HG03108 (cell line): ENCODE measurements around the gene UROC1.

Experiments used
- ATAC-seq: cut with Tn5 transposase; IDR thresholded peaks from one replicate; pipeline ENCODE4 v1.9.1; 2021; ENCODE audit warnings: moderate library complexity; ENCODE audit not compliant: unreplicated experiment

The UROC1 gene

DNA sequence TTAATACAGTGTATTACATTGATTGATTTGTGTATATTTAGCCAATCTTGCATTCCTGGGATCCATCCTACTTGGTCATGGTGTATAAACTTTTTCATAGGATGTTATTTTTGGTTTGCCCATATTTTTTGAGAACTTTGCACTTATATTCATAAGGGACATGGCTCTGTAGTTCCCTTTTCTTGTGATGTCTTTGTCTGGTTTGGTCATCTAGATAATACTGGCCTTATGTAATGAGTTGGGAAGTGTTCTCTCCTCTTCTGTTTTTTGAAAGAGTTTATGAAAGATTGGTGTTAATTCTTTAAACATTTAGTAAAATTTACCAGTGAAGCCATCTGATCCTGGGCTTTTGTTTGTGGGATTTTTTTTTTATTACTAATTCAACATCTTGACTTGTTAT, 15.9 kb upstream of the UROC1 start:
- no peak for ATAC-seq

DNA sequence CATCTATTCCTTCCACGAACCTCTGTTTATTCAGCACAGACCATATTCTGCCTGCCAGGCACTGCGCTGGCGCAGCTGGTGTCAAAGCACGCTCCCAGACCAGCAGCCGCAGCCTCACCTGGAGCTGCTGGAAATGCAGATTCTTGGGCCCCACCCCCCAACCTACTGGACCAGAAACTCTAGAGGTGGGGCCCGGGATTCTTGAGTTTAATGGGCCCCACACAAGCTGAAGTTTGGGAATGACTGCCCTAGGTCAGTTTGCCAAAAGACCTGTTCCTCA, 13.4 kb upstream of the UROC1 start:
- ATAC-seq = no peak

DNA sequence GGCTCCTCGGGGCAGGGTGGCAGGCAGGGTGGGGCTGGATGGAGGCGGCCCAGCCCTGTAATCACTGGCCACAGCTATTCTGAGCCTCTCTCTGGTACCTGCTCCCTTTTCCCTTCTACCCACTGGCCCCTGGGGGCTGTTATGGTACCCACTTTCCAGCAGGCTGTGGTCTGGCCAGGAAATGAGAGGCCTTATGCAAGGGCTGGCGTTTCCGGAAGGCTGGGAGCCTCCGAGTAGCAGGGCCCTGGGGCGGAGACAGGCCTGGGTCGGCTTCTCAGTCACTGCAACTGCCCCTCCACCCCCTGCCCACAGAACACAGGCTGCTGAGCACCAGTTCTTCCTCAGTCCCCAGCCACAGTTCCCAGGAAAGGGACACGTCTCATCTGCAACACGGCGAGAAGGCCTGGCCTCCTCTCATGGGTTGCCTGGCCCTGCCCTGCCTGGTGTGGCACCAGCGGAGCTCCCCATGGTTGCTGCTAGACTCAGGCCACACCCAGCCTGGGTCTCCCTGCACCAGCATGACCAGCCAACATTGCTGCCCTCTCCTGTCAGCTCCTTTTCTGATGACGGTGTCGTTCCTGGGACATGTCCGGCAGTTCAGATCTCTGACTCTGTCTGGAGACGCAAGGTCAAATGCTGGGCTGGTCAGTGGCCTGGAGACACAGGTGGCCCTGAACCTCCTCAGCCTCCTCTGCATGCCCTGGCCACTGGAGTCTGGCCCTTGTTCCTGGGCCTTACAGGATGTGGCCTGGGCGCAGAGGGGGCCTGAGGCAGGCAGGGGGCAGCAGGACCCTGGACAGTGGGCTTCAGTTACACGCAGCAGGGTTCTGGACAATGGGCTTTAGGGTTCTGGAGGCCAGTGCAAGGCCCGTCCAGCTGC, 12.8 kb upstream of the UROC1 start:
- ATAC-seq = no peak

DNA sequence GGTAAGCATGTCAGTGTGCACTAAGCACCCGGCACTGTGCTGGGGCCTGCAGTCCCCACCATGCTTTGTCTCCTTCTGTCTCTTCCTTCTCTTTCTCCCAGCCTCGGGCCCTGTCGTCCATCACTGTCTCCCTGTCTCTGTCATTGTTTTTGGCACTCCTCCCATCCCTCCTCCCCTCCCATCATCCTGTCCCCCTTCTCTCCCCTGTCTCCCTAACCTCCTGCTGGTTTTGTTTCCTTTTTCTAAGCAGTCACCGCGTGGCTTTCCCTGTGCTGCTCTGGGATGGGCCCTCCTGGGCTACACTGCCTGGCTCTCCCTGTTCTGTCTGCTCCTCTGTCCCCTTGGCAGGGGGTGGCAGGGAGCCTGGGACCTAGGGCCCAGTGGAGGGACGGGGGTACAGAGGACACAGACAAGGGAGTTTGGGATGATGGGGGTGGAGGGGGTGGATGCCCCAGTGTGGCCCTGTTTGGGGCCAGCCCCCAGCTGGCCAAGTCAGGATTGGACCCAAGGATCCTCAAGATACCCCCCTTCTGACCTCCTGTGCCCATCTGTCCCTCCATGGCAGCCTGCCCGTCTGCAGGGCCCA, 12.1 kb upstream of the UROC1 start:
- ATAC-seq = no peak

DNA sequence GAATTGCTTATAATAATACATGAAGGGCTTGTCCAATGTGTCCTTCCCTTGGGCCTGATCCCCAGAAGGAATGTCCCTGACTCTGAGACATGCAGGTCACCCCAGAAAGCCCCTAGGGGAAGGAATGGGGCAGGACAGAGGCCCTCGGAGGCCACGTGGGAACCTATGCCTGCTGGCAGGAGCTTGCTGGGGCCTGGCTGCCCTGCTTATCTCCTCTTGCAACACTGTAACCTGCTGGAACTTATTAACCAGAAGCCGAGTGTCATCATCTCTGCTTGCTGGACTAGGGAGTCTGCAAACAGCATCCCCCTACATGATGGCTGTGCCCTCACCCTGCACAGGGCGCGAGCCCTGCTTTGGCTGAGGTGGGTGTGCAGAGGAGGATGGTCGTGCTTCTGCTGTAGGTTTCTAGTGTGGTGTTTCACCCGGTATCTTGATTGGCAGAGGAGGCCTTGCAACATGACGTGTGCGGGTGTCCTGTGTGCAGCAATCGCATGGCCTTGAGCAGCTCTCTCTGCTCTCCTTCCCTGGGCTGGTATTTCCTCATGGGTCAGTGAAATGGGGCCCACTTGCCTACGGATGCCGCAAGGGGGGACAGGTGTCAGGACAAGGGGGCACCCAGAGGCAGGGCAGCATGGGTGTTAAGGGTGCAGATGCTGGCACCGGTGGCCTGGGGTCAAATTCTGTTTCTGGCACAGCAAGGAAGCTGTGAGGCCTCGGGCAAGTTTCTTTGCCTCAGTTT, 11.4 kb upstream of the UROC1 start:
- ATAC-seq = no peak

DNA sequence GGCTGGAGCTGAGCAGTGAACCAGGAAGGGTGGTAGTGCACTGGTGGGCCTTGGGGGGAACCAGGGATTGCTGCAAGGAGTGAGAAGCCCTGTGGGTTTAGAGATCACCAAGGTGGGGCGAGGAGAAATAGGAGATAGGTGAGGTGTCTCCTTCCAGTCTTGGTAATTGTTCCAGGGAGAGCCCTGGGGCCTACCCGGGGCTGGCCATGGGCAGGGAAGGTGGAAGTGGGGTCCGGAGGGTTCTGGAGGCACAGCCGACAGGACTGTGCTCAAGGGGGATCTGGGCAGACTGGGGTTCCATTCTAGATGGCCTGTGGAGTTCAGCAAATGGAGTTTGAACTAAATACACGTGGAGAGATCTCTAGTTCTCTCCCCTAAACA, 10.8 kb upstream of the UROC1 start:
- ATAC-seq = no peak

DNA sequence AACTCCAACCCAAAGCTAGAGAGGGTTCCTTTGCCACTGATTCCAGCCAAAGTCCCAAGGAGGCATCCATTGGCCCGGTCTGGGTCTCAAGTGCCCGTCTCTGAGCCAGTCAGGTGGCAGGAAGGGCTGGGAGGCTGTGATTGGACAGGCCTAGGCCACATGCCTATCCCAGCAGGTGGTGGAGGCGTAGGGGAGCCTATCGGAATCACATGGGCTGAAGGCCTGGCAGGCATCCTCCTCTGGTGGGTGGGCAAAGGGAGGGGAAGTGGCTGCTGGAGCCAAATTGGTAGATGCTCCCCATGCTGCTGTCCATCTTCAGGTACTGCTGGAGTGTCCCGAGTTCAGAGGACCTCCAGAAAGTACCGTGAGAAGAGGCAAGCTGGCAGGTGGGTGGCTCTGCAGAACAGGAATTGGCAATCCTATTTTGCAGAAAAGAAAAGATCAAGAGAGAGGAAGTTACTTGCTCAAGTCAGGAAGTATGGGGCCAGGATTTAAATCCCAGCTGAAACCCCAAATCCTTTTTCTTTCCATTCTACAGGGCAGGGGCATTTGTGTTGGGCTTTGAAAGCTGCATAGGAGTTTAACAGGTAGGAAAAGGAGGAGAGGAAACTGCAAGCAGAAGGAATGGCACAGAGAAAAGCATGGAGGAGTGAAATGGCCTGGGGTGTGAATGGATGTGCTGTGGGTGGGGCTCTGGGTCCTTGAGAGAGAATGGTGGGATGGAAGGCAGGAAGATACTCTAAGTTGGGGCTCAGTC, 10.1 kb upstream of the UROC1 start:
- ATAC-seq = no peak

GRCh38 chr3:126527006-126527405, 9.4 kb upstream of the UROC1 start:
- ATAC-seq = no peak

DNA sequence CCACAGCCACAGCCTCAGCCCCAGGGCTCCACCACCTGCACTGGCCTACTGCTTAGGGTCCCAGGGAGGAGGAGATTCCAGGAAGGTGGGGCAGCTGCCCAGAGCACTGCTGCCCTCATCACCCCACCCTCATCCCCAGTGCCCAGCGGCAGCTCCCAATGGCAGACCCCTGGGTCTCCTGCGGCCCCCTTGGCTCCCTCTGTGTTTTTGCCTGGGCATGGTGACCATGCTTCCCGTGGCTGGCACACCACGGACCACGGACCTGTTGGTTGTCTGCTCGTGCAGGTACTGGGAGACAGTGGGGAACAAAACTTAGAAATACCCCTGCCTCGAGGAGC, 9.1 kb upstream of the UROC1 start:
- no peak for ATAC-seq

DNA sequence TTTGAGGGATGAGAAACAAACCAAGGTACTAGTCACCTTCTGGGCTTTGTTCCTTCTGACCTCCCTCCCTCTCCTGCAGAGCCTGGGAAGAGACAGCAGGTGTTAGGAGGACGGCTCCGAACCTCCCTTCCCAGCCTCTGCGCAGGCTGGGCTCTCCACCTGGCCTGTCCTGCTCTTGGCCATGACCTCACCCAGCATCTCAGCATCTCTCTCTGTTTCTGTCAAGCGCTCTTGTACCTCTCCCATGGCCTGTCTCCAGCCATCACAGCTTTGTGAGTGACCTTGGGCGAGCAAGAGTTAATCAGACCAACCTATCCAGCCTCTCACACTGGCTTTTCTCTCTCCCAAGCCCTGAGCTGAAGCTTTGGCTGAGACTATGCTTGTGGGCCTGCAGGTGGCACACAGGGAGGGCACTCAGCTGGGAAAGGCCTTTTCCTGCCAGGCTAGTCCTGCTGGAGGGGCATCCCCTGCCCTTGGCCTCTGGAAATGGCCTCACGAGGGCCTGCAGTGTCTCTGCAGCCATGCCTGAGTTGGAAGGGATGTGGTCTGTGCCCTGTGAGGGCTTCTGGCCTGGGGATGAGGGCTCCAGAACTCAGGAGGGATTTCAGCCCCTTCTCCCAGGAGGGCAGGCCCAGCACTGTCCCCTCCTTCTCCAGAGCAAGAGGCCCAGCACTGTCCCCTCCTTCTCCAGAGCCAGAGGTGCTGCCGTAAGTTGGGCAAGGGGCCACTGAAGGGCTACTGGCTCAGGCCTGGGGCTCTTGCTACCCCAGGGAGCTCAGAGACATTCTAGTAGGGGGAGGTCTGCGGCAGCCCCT, 8.5 kb upstream of the UROC1 start:
- no peak for ATAC-seq

GRCh38 chr3:126525091-126525852, 7.7 kb upstream of the UROC1 start:
- no peak for ATAC-seq

- ATAC-seq = no peak
Observed at GRCh38 chr3:126524429-126524988, 6.9 kb upstream of the UROC1 start.

DNA sequence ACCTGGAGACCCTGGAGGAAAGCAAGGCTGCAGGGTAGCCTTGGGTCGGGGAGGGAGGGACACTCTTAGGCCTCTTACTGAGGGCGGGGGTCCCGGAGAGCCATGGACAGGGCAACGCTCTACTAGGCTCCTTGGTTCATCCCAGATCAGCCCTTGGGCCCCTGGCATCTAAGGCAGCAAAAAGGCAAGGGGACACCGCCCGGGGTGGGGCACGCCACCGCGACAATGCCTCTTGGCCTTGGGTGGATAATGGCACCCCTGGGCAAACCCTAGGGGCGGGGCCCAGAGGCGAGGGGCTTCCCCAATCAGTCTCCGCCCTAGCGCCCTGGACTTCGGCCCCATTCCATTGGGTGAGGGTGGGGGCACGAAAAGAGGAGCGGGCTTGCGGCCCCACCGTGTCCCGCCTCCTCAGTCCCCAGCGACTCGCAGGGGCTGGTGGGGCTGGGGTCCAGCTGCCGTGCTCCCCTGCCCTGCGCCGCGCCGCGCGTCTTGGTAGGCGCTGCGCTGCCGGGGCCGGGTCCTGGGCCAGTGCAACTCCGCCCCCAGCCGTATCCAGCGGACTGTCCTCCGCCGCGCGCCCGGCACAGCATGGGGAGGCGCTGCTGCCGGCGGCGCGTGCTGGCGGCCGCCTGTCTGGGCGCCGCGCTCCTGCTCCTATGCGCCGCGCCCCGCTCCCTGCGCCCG, 6.3 kb upstream of the UROC1 start, which contains the start of gene CHST13:
CHST13 (plus strand) TSS at position 411 of the 684 bp plus-strand sequence; CDS start at position 589, 178 bp downstream.
- ATAC-seq = no peak

GRCh38 chr3:126522363-126522788, 4.8 kb upstream of the UROC1 start:
- ATAC-seq = no peak

GRCh38 chr3:126521122-126521891, 3.7 kb upstream of the UROC1 start:
- ATAC-seq = no peak

DNA sequence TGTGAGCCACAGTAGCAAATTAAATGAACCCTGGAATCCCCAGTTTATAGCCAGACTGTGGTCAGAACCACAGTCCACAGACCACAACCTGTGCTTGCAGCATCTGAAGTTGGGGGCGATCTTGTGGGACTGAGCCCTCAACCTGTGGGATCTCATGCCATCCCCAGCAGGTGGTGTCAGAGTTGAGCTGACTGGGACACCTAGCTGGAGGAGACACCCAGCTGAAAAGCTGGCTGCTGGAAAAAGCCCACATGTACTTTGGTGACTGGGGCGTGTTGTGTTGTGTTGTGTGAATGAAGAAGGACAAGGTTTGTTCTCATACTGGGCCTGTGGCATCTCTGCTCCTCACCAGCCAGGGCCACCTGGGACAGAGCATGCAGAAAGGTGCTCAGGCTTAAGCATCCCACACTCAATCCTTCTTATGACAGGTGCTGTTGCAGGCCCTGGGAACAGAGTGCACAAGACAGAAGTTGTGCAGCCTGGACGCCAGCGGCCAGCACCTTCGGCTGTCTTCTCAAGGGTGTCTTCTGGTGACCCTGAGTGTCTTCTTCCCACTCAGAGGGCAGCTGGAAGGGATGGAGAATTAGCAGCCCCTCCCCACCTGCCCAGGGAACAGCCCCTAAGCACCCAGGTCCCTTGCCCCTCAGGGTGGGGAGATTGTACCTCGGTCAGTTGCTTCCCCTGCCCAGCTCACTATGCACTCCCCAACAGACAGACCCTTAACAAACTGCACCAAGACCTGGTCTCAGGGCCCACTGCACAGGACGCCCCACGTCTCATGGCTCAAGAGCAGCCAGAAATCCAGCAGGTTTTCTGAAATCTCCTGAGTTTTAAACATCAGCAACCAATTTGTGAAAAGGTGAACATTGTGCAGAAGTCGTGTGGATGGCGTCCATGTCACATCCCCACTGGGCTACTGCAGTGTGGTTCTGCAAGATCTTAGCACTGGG, 2.2 kb upstream of the UROC1 start:
- no peak for ATAC-seq

DNA sequence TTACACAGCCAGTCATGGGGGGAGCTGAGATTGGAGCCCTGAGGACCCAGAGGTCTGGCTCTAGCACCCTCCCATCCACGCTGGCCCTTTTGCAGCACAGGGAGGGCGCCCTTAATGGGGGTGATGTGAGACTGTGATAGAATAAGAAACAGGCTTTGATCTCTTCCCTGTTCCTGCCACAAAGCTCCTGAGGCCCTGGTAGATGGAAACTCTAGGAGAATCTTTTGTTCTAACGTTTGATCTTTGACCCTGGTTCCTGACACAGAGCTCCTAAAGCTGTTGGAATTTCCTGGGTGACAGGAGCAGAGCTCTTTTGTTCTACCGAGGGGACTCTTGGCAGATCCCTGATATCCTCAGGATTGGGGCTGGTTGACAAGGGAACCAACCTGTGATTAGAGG, 1.2 kb upstream of the UROC1 start:
- no peak for ATAC-seq
